ENCODE measurements around the gene ABCB8. TPM values are rescaled to one million over a fixed set of nuclear protein-coding genes. Genes with fewer than 3 reads are reported as not detected.

The ABCB8 gene
- total and polyA plus RNA-seq, 2 experiments from 2014 or later: 29.6 to 31.6 TPM

DNA sequence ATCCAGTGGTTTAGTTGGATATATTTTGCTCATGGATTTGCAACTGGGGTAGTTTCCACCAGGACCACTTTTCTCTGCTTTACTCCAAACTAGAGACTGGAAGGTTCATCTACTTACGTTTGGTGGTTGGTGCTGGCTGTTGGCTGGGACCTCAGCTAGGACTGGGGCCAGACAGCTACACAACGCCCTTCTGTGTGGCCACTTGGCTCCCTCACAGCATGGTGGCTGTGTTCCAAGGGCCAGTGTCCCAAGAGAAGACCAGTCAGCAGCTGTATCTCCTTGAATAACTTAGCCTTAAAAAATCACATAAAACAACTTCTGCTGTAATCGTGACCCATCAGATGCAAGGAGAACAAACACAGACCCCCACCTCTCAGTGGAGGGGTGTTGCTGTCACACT, 45.9 kb upstream of the ABCB8 start:
- no peaks in the 10 kb centered on the region for H3K9me2 ChIP-seq (ENCODE audit: insufficient read depth)
- 19 to 21% methylated on average over 3 of the region's 3 CpGs for WGBS, 2 experiments (ENCODE audit: low coverage in 1 of 2, low lambda C conversion rate in 2 of 2, missing lambda C conversion rate in 2 of 2)
- no peaks in the 10 kb centered on the region for H4K20me1 ChIP-seq (ENCODE audit: insufficient read depth)
- TF ChIP-seq EZH2phosphoT487 (IDR thresholded peaks at IDR 0.05; ENCODE audit: insufficient read depth, low read depth) (no peak), EZH2 (IDR thresholded peaks at IDR 0.05; ENCODE audit: insufficient read depth, poor library complexity, severe bottlenecking) (no peak)
- no peaks in the 10 kb centered on the region for H3F3A ChIP-seq (ENCODE audit: insufficient read depth)
- DNase-seq: no peak
- no peak overlapping the region for H3K27ac ChIP-seq
- no peak overlapping the region for H2AFZ ChIP-seq
- no peak overlapping the region for H3K9ac ChIP-seq
- no peaks in the 10 kb centered on the region for H3K36me3 ChIP-seq (ENCODE audit: low read depth)
- H3K4me1 ChIP-seq (ENCODE audit: insufficient read depth): no peaks in the 10 kb centered on the region
- H3K79me2 ChIP-seq (ENCODE audit: insufficient read depth): no peaks in the 10 kb centered on the region
- H3K4me3 ChIP-seq: no peak overlapping the region
- peaks cover 22% of the 10 kb centered on the region for H3K27me3 ChIP-seq (replicated peaks; ENCODE audit: insufficient read depth)
- in situ Hi-C loops (cut with MboI): no loop called here
- H3K4me2 ChIP-seq (ENCODE audit: unreplicated experiment): no peak overlapping the region
- H3K9me3 ChIP-seq (ENCODE audit: low read depth): no peaks in the 10 kb centered on the region

DNA sequence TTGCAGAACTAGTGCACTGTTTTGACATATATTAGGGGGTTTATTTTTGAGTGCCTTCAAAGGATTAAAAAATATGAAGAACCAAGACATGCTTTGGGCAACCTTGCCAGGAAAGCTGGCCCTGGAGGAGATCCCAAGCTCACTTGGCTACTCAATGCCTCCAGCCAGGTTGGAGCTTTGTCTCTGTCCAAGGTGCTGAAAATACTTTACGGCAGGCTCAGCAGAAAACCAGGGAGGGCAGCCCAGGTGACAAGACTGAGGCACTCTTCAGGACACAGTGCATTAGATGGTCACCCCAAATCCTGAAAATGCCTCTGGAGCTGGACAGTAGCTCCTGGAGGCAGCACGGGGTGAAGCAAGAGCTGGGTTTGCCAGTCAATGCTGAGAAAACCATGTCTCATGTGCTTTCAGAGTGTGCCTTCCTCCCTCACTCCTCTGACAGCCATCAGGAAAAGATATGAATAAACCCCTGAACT, 44.3 kb upstream of the ABCB8 start:
- peaks cover 19% of the 10 kb centered on the region for H3K27me3 ChIP-seq (replicated peaks; ENCODE audit: insufficient read depth)
- H4K20me1 ChIP-seq (ENCODE audit: insufficient read depth): no peaks in the 10 kb centered on the region
- H3F3A ChIP-seq (ENCODE audit: insufficient read depth): no peaks in the 10 kb centered on the region
- no peak overlapping the region for H3K27ac ChIP-seq
- in situ Hi-C loops (cut with MboI): no loop called here
- H3K9ac ChIP-seq: no peak overlapping the region
- DNase-seq: peak; percentile 49
- no peaks in the 10 kb centered on the region for H3K9me2 ChIP-seq (ENCODE audit: insufficient read depth)
- TF ChIP-seq EZH2phosphoT487 (IDR thresholded peaks at IDR 0.05; ENCODE audit: insufficient read depth, low read depth) (no peak), EZH2 (IDR thresholded peaks at IDR 0.05; ENCODE audit: insufficient read depth, poor library complexity, severe bottlenecking) (no peak)
- H2AFZ ChIP-seq: no peak overlapping the region
- no peak overlapping the region for H3K4me2 ChIP-seq (ENCODE audit: unreplicated experiment)
- no peaks in the 10 kb centered on the region for H3K4me1 ChIP-seq (ENCODE audit: insufficient read depth)
- H3K4me3 ChIP-seq: no peak overlapping the region
- no peaks in the 10 kb centered on the region for H3K9me3 ChIP-seq (ENCODE audit: low read depth)
- WGBS, 2 experiments (ENCODE audit: low coverage in 1 of 2, low lambda C conversion rate in 2 of 2, missing lambda C conversion rate in 2 of 2): 8 to 13% methylated on average over 2 of the region's 2 CpGs
- no peaks in the 10 kb centered on the region for H3K79me2 ChIP-seq (ENCODE audit: insufficient read depth)
- H3K36me3 ChIP-seq (ENCODE audit: low read depth): no peaks in the 10 kb centered on the region

DNA sequence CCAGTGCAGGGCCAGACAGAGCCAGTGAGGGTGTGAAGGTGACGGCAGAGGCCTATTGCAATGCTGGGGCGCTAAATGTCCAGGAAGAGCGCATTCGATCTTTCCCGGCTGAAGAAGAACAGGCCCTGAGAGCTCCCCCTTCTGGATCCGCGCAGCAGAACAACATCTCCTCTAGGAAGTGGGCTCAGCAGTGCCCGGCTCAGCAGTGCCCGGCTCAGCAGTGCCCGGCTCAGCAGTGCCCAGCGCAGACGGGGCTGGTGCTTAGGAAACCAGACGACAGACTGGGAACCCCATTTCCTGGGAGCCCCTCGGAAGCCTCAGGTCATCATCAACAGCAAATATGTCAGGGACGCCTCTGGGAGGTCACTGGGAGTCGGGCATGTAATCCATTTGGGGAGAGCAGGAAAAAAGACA, 42.1 kb upstream of the ABCB8 start:
- 8 to 12% methylated on average over 14 to 16 of the region's 16 CpGs for WGBS, 2 experiments (ENCODE audit: low coverage in 1 of 2, low lambda C conversion rate in 2 of 2, missing lambda C conversion rate in 2 of 2)
- no peak overlapping the region for H3K9ac ChIP-seq
- peaks cover 12% of the 10 kb centered on the region for H3K27me3 ChIP-seq (replicated peaks; ENCODE audit: insufficient read depth)
- no peaks in the 10 kb centered on the region for H3K79me2 ChIP-seq (ENCODE audit: insufficient read depth)
- no peaks in the 10 kb centered on the region for H3K9me3 ChIP-seq (ENCODE audit: low read depth)
- H3K4me3 ChIP-seq: no peak overlapping the region
- in situ Hi-C loops (cut with MboI): loop anchor here (5.0 kb wide), 1 partner anchor 84 kb away; no protein-coding TSS in a partner anchor
- DNase-seq: peak; percentile 70
- H3K4me1 ChIP-seq (ENCODE audit: insufficient read depth): no peaks in the 10 kb centered on the region
- H3K9me2 ChIP-seq (ENCODE audit: insufficient read depth): no peaks in the 10 kb centered on the region
- H3F3A ChIP-seq (ENCODE audit: insufficient read depth): no peaks in the 10 kb centered on the region
- no peaks in the 10 kb centered on the region for H4K20me1 ChIP-seq (ENCODE audit: insufficient read depth)
- H3K36me3 ChIP-seq (ENCODE audit: low read depth): no peaks in the 10 kb centered on the region
- no peak overlapping the region for H3K27ac ChIP-seq
- TF ChIP-seq EZH2 (IDR thresholded peaks at IDR 0.05; ENCODE audit: insufficient read depth, poor library complexity, severe bottlenecking) (no peak), EZH2phosphoT487 (IDR thresholded peaks at IDR 0.05; ENCODE audit: insufficient read depth, low read depth) (no peak)
- no peak overlapping the region for H2AFZ ChIP-seq
- H3K4me2 ChIP-seq (ENCODE audit: unreplicated experiment): no peak overlapping the region

DNA sequence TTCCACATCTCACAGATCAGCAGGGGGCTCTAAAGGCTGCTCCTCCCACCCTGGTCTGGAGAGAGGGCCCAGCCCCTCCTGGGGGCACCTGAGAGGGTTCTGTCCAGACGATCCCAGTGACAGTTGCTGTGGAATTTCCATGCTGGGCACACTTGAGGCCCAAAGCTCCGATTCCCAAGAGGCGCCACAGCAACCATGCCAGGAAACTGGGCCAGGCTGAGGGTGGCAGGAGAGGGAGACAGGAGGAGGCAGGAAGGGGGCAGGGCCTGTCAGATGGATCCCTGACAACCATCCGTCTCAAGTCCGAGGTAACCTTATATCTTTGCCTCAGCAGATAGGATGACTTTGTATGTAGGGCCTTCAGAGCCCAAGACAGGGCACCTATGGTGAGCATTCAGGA, 41.7 kb upstream of the ABCB8 start:
- Histone ChIP-seq H3K4me1 (ENCODE audit: insufficient read depth) (no peaks in the 10 kb centered on the region), H3F3A (ENCODE audit: insufficient read depth) (no peaks in the 10 kb centered on the region), H2AFZ (no peak overlapping the region), H3K9me2 (ENCODE audit: insufficient read depth) (no peaks in the 10 kb centered on the region), H4K20me1 (ENCODE audit: insufficient read depth) (no peaks in the 10 kb centered on the region), H3K4me2 (ENCODE audit: unreplicated experiment) (no peak overlapping the region), H3K9ac (no peak overlapping the region), H3K9me3 (ENCODE audit: low read depth) (no peaks in the 10 kb centered on the region), H3K27me3 (replicated peaks; ENCODE audit: insufficient read depth) (peaks cover 8% of the 10 kb centered on the region), H3K79me2 (ENCODE audit: insufficient read depth) (no peaks in the 10 kb centered on the region), H3K36me3 (ENCODE audit: low read depth) (no peaks in the 10 kb centered on the region), H3K4me3 (no peak overlapping the region), H3K27ac (no peak overlapping the region)
- 40 to 53% methylated on average over 4 to 5 of the region's 5 CpGs for WGBS, 2 experiments (ENCODE audit: low coverage in 1 of 2, low lambda C conversion rate in 2 of 2, missing lambda C conversion rate in 2 of 2)
- TF ChIP-seq EZH2 (IDR thresholded peaks at IDR 0.05; ENCODE audit: insufficient read depth, poor library complexity, severe bottlenecking) (no peak), EZH2phosphoT487 (IDR thresholded peaks at IDR 0.05; ENCODE audit: insufficient read depth, low read depth) (no peak)
- in situ Hi-C loops (cut with MboI): loop anchor here (5.0 kb wide), 1 partner anchor 84 kb away; no protein-coding TSS in a partner anchor
- DNase-seq: no peak
